SK-N-SH (cell line): Measurements from ENCODE around the gene PRRT1B. TPM values are rescaled to one million over a fixed set of nuclear protein-coding genes. Genes with fewer than 3 reads are reported as not detected.

ENCODE experiments used
- CTCF ChIA-PET: fragments of 300-600, 350-600 bp; formaldehyde crosslinking; extraction: SDS; loops from one replicate; lab custom pipeline; 2021; lab: Yijun Ruan, JAX
- POLR2A ChIA-PET: fragments of 350-600 bp; sonication (Branson Sonifier 250); formaldehyde crosslinking; extraction: SDS; loops from one replicate; lab custom pipeline; 2020; ENCODE audit warnings: antibody characterized with exemption, inconsistent platforms; lab: Yijun Ruan, JAX
- DNase-seq: peaks from one replicate; pipeline ENCODE4 v3.0.0; 2012
- H2AFZ ChIP-seq: fragments of 200-600 bp; sonication (generic); 2 replicates; pipeline ENCODE4 v1.8.1; 2016; ENCODE audit warnings: antibody characterized with exemption, mild to moderate bottlenecking, low read depth
- H3F3A ChIP-seq: fragments of 200-600 bp; sonication (generic); replicated peaks from 2 replicates; pipeline ENCODE3; 2016; ENCODE audit warnings: antibody characterized with exemption, mild to moderate bottlenecking; ENCODE audit not compliant: insufficient read depth
- H3K27ac ChIP-seq, 2 experiments: fragments of 200-500 bp in 1 of 2; fragments of 200-600 bp in 1 of 2; sonication (Bioruptor generic) in 1 of 2; sonication (generic), shearing (Covaris generic) in 1 of 2; 2 replicates each; pipeline versions ENCODE4 v1.5.1 to v1.6.1; 2014 to 2016; ENCODE audit warnings: low read depth in 2 of 2, inconsistent platforms in 1 of 2, low read length in 1 of 2, mild to moderate bottlenecking in 1 of 2, mixed read lengths in 1 of 2
- H3K27me3 ChIP-seq: fragments of 200-600 bp; sonication (generic), shearing (Covaris generic); 2 replicates; pipeline ENCODE4 v1.6.1; 2016; ENCODE audit warnings: mixed run types; ENCODE audit not compliant: insufficient read depth
- H3K36me3 ChIP-seq, 2 experiments: fragments of 200-500 bp in 1 of 2; fragments of 200-600 bp in 1 of 2; sonication (Bioruptor generic) in 1 of 2; sonication (generic) in 1 of 2; replicated peaks in 1 of 2; 2 replicates each; pipeline versions ENCODE3 to v1.5.1; 2014 to 2016; ENCODE audit warnings: low read length in 1 of 2, mild to moderate bottlenecking in 1 of 2; ENCODE audit not compliant: insufficient read depth in 2 of 2, control insufficient read depth in 1 of 2
- H3K4me1 ChIP-seq, 2 experiments: fragments of 200-500 bp in 1 of 2; fragments of 200-600 bp in 1 of 2; sonication (Bioruptor generic) in 1 of 2; sonication (generic), shearing (Covaris generic) in 1 of 2; 2 replicates each; pipeline versions ENCODE4 v1.5.1 to v1.6.1; 2014 to 2016; ENCODE audit warnings: low read depth in 1 of 2, low read length in 1 of 2, mixed run types in 1 of 2; ENCODE audit not compliant: insufficient read depth in 2 of 2, control insufficient read depth in 1 of 2
- H3K4me2 ChIP-seq: fragments of 200-600 bp; sonication (generic), shearing (Covaris generic); 2 replicates; pipeline ENCODE4 v1.6.1; 2017; ENCODE audit warnings: mixed run types
- H3K4me3 ChIP-seq, 2 experiments: fragments of 200-500 bp in 1 of 2; fragments of 200-600 bp in 1 of 2; sonication (Bioruptor generic) in 1 of 2; sonication (generic), shearing (Covaris generic) in 1 of 2; 2 replicates each; pipeline versions ENCODE4 v1.5.1 to v1.8.1; 2014 to 2016; ENCODE audit warnings: low read depth in 2 of 2, inconsistent platforms in 1 of 2, low read length in 1 of 2, mild to moderate bottlenecking in 1 of 2, mixed read lengths in 1 of 2, moderate library complexity in 1 of 2
- H3K79me2 ChIP-seq: fragments of 200-600 bp; sonication (generic); 2 replicates; pipeline ENCODE4 v1.8.1; 2017; ENCODE audit warnings: mild to moderate bottlenecking; ENCODE audit not compliant: insufficient read depth
- H3K9ac ChIP-seq: fragments of 200-600 bp; sonication (generic); 2 replicates; pipeline ENCODE4 v1.6.1; 2017; ENCODE audit warnings: mixed run types
- H3K9me2 ChIP-seq: fragments of 200-600 bp; sonication (generic); 2 replicates; pipeline ENCODE4 v1.6.1; 2017; ENCODE audit warnings: mixed run types
- H3K9me3 ChIP-seq: fragments of 200-600 bp; sonication (generic); 2 replicates; pipeline ENCODE4 v1.6.1; 2017; ENCODE audit warnings: mixed run types, mild to moderate bottlenecking, moderate library complexity
- H4K20me1 ChIP-seq: fragments of 200-600 bp; sonication (generic); 2 replicates; pipeline ENCODE4 v1.6.1; 2017; ENCODE audit warnings: mild to moderate bottlenecking, mixed run types; ENCODE audit not compliant: insufficient read depth
- CHD2 ChIP-seq: fragments of 150-350 bp; IDR thresholded peaks from 2 replicates; pipeline ENCODE4 v1.6.1; 2018; ENCODE audit warnings: low read length; ENCODE audit not compliant: partially characterized antibody
- JUND ChIP-seq: IDR thresholded peaks from 2 replicates; pipeline ENCODE4 v1.4.0; 2012
- MEF2A ChIP-seq: IDR thresholded peaks from 2 replicates; pipeline ENCODE4 v1.4.0; 2012; ENCODE audit warnings: low read depth, borderline replicate concordance
- MXI1 ChIP-seq: IDR thresholded peaks from 2 replicates; pipeline ENCODE4 v1.6.1; 2012; ENCODE audit warnings: mild to moderate bottlenecking, low read depth, low read length, improper control_type of control experiment
- NFIC ChIP-seq: IDR thresholded peaks from 2 replicates; pipeline ENCODE4 v1.4.0; 2012; ENCODE audit warnings: borderline replicate concordance
- TEAD4 ChIP-seq: IDR thresholded peaks from 2 replicates; pipeline ENCODE4 v1.4.0; 2012; ENCODE audit warnings: mild to moderate bottlenecking, borderline replicate concordance; ENCODE audit not compliant: insufficient read depth
- WGBS: methylation state at CpG from one replicate; pipeline ENCODE4 v1.1.6; 2017; ENCODE audit warnings: low lambda C conversion rate; 5-methylcytosine and 5-hydroxymethylcytosine counted together
- polyA plus RNA-seq, 3 experiments: library from polyadenylated mRNA; depleted of rRNA; stranded (reverse); fragments of >200 nt; gene quantifications; 2 replicates each; pipeline ENCODE4 v1.2.3, GENCODE V29; 2012

The PRRT1B gene
- polyA plus RNA-seq, 1 of the 3 experiments (the other 2 are of a cell fraction): not detected

DNA sequence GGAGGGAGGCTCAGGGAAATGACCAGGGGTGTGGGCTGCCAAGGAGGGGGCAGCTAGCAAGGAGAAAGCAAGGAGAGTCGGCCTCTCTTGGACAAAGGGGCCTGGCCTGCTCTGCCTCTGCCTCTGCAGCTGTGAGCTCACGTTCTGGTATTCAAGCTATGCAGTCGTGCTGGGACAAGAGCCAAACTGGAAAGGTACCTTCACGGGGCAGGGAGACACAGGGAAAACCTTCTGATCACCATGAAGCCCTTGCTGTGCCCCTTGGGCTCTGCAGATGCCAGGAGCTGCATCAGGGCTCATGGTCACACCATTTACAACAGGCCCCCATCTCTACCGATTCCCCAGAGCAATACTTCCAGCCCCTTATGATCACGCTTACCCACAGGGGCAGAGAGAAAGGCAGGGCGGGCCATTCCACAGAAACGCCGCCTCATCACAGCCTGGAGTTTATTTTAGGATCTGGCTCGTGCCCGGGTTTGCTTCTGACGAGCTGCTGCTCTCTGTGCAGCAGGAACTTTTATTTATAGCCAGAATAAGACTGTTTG lies 63.2 kb downstream of the PRRT1B start:
- H3K9ac ChIP-seq: peak overlapping the region; percentile 24; the same call in 1 of the 2 replicates
- peaks cover 10 to 11% of the 10 kb centered on the region in 2 experiments for H3K36me3 ChIP-seq
- WGBS: 14% methylated on average over 12 of the region's 12 CpGs
- H3K79me2 ChIP-seq: no peaks in the 10 kb centered on the region
- H3K9me2 ChIP-seq: no peaks in the 10 kb centered on the region
- 0 out of 2 replicates have a peak, but pooled peaks cover 6% of the 10 kb centered on the region for H4K20me1 ChIP-seq
- peak overlapping the region; percentile 53 for H3K4me2 ChIP-seq
- ChIA-PET CTCF (interaction anchor here (1.1 to 3.0 kb wide), 3 partner anchors 130 to 151 kb away, joined by 3 to 10 read pairs (median 7); no protein-coding TSS in a partner anchor), POLR2A (no interaction called here)
- H3K27ac ChIP-seq: peak overlapping the region; percentile 61 to 63; a peak in 3 of 4 replicates
- no peaks in the 10 kb centered on the region for H3K27me3 ChIP-seq
- no peak for DNase-seq
- TF ChIP-seq MEF2A: peak; percentile 77
- TF ChIP-seq NFIC: peak; percentile 90
- no peak for TF ChIP-seq CHD2
- no peak for TF ChIP-seq MXI1
- peak; percentile 30; the same call in 1 of the 2 replicates for TF ChIP-seq JUND
- TF ChIP-seq TEAD4: peak; percentile 87
- H3K9me3 ChIP-seq: no peaks in the 10 kb centered on the region
- 0 out of 4 replicates have a peak overlapping the region, but pooled peaks of 1 of the 2 experiments have one; percentile 5 for H3K4me3 ChIP-seq
- H3F3A ChIP-seq: peaks cover 16% of the 10 kb centered on the region
- peaks cover 13 to 16% of the 10 kb centered on the region in 2 experiments; a peak in 3 of 4 replicates for H3K4me1 ChIP-seq
- no peak overlapping the region for H2AFZ ChIP-seq

Other genes starting within 250 kb of the PRRT1B start
- gene PRRC2B, start 151.4 kb upstream of the PRRT1B start, polyA plus RNA-seq (2012; rRNA removed): 18.5 and 26.3 TPM in 2 replicates
- gene POMT1, start 42.6 kb upstream of the PRRT1B start, polyA plus RNA-seq (2012; rRNA removed): 34.8 and 44.5 TPM in 2 replicates
- gene UCK1, start 14.3 kb upstream of the PRRT1B start, polyA plus RNA-seq (2012; rRNA removed): 30.9 and 32.9 TPM in 2 replicates
- gene RAPGEF1, start 194.6 kb downstream of the PRRT1B start, polyA plus RNA-seq (2012; rRNA removed): 26.2 and 27.0 TPM in 2 replicates